Mucosa of rectum (tissue), 2 donors: ENCODE measurements around the gene PNPLA5.
"Not testable (repeated sequence)": the region's sequence is repeated elsewhere in the genome, so short reads cannot be mapped to it uniquely, and the experiment has no call there.

Experiments
- H3K27ac ChIP-seq, 2 donors: one replicate each; pipeline ENCODE4 v1.7.0; 2013; ENCODE audit warnings: inconsistent platforms in 2 of 2, low read depth in 2 of 2, low read length in 2 of 2
- H3K27me3 ChIP-seq, 2 donors: one replicate each; pipeline ENCODE4 v1.7.0; 2013; ENCODE audit warnings: low read length in 2 of 2; ENCODE audit not compliant: control insufficient read depth in 2 of 2, insufficient read depth in 2 of 2
- H3K36me3 ChIP-seq, 2 donors: one replicate each; pipeline ENCODE4 v1.7.0; 2013; ENCODE audit warnings: low read length in 2 of 2; ENCODE audit not compliant: control insufficient read depth in 2 of 2, insufficient read depth in 2 of 2
- H3K4me1 ChIP-seq, 2 donors: one replicate each; pipeline ENCODE4 v1.7.0; 2013; ENCODE audit warnings: low read length in 2 of 2, mild to moderate bottlenecking in 1 of 2; ENCODE audit not compliant: control insufficient read depth in 2 of 2, insufficient read depth in 2 of 2
- H3K4me3 ChIP-seq, 2 donors: one replicate each; pipeline ENCODE4 v1.7.0; 2013; ENCODE audit warnings: low read length in 2 of 2
- H3K9ac ChIP-seq, 2 donors: one replicate each; pipeline ENCODE4 v1.7.0; 2013; ENCODE audit warnings: low read length in 2 of 2, low read depth in 1 of 2, mild to moderate bottlenecking in 1 of 2
- H3K9me3 ChIP-seq, 2 donors: one replicate each; pipeline ENCODE4 v1.7.0; 2013; ENCODE audit warnings: low read length in 2 of 2; ENCODE audit not compliant: control insufficient read depth in 2 of 2
- donor health status: healthy.
- donor health status: Normal muscosa, but diverticular disease.

The PNPLA5 gene

DNA sequence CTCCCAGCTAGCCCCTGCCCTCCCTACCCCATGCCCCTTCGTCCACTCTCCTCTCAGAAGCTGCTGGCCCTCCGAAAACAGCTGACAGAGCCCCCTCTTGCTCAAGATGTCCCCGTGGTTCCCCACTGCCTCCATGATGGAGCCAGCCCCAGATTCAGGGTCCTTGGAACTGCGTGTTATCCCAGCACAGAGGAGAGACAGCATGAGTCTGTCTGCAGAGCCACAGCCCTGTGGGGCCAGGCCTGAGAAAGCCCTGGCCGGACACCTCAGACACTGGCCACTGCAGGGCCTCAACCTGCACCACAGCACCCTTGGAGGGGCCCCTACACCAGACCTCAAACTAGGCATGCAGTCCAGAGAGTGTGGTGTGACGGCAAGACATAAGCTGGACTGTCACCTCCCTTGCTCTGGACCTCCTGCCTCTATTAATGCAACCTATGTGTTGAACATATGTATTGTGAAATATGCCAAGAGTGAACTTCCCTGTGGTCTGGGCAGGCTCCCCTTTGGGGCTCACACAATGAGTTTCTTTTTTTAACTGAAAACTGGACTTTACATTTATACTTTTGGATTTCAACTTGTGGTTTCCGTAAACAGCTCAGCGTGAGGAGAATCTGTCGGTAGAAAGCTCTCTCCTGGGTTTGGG lies 9.6 kb downstream of the PNPLA5 start:
- H3K4me1 ChIP-seq = no peaks in the 10 kb centered on the region
- H3K27me3 ChIP-seq = peaks cover 4 to 6% of the 10 kb centered on the region in 2 donors

DNA sequence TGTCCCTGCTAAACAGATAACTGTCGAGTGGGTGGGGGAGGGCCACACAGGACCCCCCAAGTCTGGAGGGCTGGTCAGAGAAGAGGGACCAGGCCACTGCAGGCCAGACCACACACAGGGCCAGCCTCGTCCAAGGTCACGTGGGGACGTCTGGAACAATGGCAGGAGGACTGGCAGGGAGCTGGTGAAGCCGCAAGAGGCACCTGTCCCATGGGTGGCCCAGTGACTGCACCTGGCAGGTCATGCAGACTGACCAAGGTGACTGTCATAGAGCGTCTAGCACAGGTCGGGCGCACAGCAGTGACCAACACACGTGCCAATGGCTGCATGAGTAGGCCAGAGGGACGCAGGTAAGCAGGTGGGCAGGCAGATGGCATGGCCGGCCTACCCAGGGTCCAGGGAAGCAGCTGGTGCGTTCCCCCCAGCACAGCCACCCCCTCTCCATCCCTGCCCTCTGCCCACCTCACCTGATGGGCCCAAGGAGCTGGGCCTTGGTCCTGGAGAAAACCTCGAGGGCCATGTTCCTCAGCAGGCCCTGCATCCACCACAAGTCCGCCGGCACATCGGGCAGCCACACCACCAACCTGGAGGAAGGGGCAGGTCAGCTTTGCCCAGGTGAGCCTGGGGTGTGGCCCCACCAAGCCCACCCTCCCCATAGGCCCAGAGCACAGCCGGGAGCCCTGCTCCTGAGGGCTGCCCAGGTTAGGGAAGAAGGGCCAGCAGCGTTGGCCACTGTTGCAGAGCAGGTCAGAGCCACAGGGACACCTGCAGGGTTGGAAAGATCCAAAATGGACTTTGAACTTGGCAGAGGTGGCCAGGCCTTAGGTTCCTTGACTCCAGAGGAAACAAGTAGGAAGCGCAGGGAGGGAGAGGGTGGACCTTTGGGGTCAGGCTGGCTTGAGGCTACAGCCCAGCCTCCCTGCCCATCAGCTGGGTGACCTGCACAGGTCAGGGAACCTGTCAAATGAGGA lies 10.4 kb downstream of the PNPLA5 start:
- H3K36me3 ChIP-seq = no peaks in the 10 kb centered on the region
- H3K9ac ChIP-seq = no peak overlapping the region
- no peak overlapping the region for H3K27ac ChIP-seq
- H3K9me3 ChIP-seq = no peaks in the 10 kb centered on the region
- peaks cover 4 to 5% of the 10 kb centered on the region in 2 donors for H3K27me3 ChIP-seq
- no peak overlapping the region for H3K4me3 ChIP-seq
- H3K4me1 ChIP-seq = no peaks in the 10 kb centered on the region

More for the DNA sequence above, 9.6 kb downstream of the PNPLA5 start:
- no peak overlapping the region for H3K4me3 ChIP-seq
- no peak overlapping the region for H3K9ac ChIP-seq
- H3K9me3 ChIP-seq = no peaks in the 10 kb centered on the region
- H3K36me3 ChIP-seq = no peaks in the 10 kb centered on the region
- no peak overlapping the region for H3K27ac ChIP-seq

DNA sequence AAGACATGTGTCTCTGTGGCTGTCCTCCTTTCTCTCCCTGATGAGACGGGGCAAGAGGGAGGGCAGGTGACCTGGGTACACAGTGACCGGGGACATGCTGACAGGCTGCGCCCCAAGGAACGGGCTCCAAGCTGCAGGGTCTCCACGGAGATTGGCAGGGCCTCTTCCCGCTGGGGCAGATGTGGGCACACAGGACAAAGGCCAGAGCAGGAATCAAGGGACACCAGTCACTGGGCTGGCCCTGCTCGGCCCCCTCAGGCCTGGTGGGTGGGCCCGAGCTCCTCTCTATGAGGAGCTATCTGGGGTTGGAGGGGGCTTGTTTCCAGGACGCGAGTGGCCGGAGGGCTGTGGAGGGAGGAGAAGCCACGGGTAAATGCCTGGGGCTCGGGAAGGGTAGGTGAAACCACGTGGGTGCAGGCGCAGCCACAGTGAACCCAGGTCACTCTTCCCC lies 11.2 kb downstream of the PNPLA5 start:
- Histone ChIP-seq H3K36me3 (no peaks in the 10 kb centered on the region), H3K27me3 (peaks cover 4 to 5% of the 10 kb centered on the region in 2 donors), H3K9me3 (no peaks in the 10 kb centered on the region), H3K4me3 (no peak overlapping the region), H3K4me1 (no peaks in the 10 kb centered on the region), H3K9ac (no peak overlapping the region), H3K27ac (no peak overlapping the region)

DNA sequence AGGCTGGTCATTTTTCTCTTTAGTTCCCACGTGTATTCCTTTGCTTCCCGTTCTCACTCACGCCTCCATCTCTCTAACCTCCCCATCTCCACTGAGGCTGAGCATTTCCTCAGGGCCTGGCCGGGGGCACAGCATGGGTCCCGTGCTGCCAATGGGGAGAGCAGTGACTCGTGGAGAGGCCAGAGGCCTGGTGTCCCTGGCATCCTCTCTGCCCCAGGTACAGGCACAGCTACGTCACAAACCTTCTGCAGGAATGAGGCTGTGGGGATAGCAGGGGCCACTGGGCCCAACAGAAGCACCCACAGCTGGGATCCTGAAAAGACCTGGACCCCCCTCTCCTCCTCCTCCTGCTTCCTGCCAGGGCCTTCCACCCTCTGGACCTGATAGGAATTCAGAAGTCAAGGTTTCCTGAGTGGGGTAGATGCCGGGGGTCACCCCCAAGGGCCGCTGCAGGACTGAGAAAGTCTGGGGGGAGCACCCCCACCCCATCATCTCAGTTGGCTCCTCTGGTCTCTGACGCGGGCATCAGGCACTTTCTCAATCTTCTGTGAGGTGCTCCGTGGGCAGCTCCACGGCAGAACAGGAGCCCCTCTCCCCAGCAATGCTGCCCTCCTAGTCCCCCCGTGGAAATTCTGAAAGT lies 11.8 kb downstream of the PNPLA5 start:
- Histone ChIP-seq H3K36me3 (no peaks in the 10 kb centered on the region), H3K4me3 (no peak overlapping the region), H3K27ac (no peak overlapping the region), H3K27me3 (peaks cover 4 to 5% of the 10 kb centered on the region in 2 donors), H3K9ac (no peak overlapping the region), H3K4me1 (no peaks in the 10 kb centered on the region), H3K9me3 (no peaks in the 10 kb centered on the region)

DNA sequence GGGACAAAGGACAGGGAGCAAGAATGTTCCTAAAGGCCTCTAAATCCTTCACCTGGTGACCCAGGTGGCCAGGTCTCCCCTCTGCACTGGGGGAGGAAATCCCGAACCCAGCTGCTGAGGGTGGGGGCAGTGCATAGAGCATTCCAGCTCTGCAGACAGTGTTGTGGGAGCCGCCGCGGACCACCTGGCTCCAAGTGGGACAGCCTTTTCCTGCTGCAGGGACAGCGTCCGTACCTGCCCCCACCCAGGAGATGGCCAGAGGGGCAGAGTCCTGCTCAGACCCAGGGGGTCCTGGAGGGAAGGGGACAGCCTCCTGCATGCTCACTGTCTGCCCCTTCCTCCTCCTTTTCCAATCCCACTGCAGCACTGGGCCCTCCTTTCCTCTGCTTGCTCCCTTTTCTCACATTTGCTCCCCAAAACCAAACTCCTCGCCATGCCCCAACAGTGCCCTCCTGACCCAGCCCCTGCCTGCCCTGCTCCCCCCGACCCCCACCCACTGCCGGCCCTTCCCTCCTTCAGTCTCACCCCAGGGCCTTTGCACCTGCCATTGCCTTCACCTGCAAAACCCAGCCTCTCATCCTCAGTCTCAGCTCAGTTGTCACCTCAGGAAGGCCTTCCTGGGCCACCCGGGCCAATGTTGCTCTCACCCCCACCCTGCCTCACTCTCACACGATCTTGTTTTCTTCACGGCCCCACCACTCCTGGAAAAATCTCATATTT lies 12.8 kb downstream of the PNPLA5 start:
- no peak overlapping the region for H3K9ac ChIP-seq
- no peak overlapping the region for H3K4me3 ChIP-seq
- H3K36me3 ChIP-seq = no peaks in the 10 kb centered on the region
- no peak overlapping the region for H3K27ac ChIP-seq
- peaks cover 4 to 5% of the 10 kb centered on the region in 2 donors for H3K27me3 ChIP-seq
- no peaks in the 10 kb centered on the region for H3K9me3 ChIP-seq
- H3K4me1 ChIP-seq = no peaks in the 10 kb centered on the region

DNA sequence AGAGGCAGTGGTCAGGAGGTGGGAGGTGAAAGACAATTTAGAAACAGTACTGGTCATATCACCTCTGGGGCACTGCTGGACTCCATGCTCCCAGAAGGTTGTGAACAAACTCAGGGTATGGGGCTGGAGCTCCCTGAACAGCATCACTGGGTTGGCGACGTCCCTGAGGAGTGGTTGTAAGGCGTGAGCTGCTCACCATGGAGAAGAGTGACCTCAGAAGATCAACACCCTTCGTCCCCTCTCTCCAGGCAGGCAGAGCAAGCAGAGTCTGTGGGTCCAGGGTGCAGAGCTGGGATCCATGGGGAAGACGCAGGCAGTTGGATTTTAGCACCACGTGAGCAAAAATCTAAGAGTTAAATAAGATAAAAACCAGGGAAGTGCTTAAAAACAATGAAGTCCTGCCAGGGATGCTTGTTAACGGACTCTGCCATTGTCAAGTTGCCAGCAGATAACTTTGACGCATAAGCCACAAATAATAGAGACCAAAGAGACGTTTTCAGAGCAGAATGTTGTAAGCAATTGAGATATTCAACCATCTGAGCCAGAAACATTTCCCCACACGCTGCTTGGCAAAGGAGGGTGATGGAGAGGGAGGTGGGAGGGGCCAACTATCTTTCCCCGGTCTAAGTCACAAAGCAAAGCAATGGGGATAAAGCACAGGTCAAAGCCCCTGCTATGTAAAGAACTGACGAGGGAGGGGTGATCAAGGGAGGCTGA lies 13.6 kb downstream of the PNPLA5 start:
- H3K36me3 ChIP-seq = no peaks in the 10 kb centered on the region
- H3K27ac ChIP-seq = no peak overlapping the region
- peaks cover 4% of the 10 kb centered on the region in 2 donors for H3K27me3 ChIP-seq
- no peaks in the 10 kb centered on the region for H3K4me1 ChIP-seq
- no peak overlapping the region for H3K4me3 ChIP-seq
- no peaks in the 10 kb centered on the region for H3K9me3 ChIP-seq
- no peak overlapping the region for H3K9ac ChIP-seq

DNA sequence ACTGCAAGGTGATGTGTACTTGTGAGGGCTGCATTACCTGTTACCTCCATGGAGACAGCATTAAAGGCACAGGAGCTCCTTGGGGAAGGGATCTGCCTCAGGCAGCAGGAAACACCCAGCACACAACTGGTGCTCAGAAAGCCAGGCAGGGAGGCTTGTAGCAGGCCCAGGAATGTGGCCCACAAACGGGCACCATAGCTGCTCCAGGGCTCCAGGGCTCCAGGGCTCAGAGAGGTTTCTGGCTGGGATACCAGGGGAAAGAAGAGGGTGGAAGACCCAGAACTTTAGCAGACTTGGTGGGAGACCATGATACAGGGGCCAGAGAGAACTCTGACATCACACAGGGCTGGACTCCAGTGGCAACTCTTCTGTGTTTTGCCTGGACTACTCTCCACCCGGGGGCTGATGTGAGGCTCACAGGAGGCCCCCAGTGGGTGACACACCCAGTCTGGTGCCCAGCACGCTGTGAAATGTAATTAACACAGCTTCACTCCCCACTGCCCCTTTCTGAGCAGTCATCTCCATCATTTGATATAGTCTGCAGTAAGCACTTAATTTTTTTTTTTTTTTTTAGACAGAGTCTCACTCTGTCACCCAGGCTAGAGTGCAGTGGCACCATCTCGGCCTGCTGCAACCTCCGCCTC lies 14.8 kb downstream of the PNPLA5 start:
- no peaks in the 10 kb centered on the region for H3K9me3 ChIP-seq
- no peaks in the 10 kb centered on the region for H3K4me1 ChIP-seq
- H3K9ac ChIP-seq = no peak overlapping the region
- no peak overlapping the region for H3K27ac ChIP-seq
- H3K4me3 ChIP-seq = no peak overlapping the region
- H3K36me3 ChIP-seq = no peaks in the 10 kb centered on the region
- no peaks in the 10 kb centered on the region for H3K27me3 ChIP-seq

DNA sequence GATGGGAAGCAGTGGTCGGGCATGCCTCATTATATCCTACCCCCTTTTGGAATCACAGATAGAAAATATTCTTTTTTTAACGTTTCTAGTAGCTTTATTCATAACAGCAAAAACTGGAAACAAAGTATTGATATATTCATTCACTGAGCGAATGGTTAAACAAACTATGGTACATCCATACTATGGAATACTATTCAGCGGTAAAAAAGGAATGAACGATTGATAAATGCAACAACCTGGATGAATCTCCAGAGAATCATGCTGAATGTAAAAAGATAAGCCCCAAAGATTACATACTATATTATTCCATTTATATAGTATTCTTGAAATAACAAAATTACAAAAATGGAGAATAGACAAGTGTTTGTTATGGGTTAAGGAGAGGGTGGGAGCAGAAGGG lies 22.0 kb downstream of the PNPLA5 start:
- Histone ChIP-seq H3K27me3 (peaks cover 2 to 6% of the 10 kb centered on the region in 2 donors), H3K4me1 (no peaks in the 10 kb centered on the region), H3K4me3 (no peak overlapping the region), H3K27ac (no peak overlapping the region), H3K9ac (no peak overlapping the region), H3K9me3 (no peaks in the 10 kb centered on the region), H3K36me3 (no peaks in the 10 kb centered on the region)

DNA sequence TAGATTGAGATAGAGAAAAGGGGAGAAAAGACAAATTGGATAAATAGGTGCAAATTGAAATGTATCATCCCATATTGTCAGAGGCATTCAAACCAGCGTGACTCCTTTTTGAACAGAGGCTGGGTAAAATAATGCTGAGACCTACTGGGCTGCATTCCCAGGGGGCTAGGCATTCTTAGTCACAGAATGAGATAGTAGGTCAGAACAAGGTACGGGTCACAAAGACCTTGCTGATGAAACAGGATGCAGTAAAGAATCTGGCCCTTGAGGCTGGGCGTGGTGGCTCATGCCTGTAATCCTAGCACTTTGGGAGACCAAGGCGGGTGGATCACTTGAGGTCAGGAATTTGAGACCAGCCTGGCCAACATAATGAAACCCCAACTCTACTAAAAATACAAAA lies 22.8 kb downstream of the PNPLA5 start:
- H3K27me3 ChIP-seq, H3K9me3 ChIP-seq, H3K36me3 ChIP-seq, H3K27ac ChIP-seq, H3K4me1 ChIP-seq, H3K9ac ChIP-seq, H3K4me3 ChIP-seq: not testable (repeated sequence)
